HepG2 (cell line): ENCODE data around the gene USP7. TPM values are rescaled to one million over a fixed set of nuclear protein-coding genes. Genes with fewer than 3 reads are reported as not detected.

Experiments used
- KMT2A ChIP-seq: sonication (generic); formaldehyde crosslinking; IDR thresholded peaks from 2 replicates; pipeline ENCODE4 v1.4.0; 2020; ENCODE audit warnings: missing genetic modification reagents
- LCORL ChIP-seq, 2 experiments: fragments of 450-650 bp in 1 of 2; sonication (generic) in 1 of 2; formaldehyde crosslinking in 1 of 2; IDR thresholded peaks; 2 replicates each; pipeline versions ENCODE4 v1.5.0 to v1.6.1; 2017 to 2020; ENCODE audit warnings: antibody characterized with exemption in 1 of 2, missing genetic modification reagents in 1 of 2
- MEF2D ChIP-seq: sonication (generic); formaldehyde crosslinking; IDR thresholded peaks from 2 replicates; pipeline ENCODE4 v1.5.1; 2020; ENCODE audit warnings: mild to moderate bottlenecking, missing genetic modification reagents
- MTA3 ChIP-seq: sonication (generic); formaldehyde crosslinking; IDR thresholded peaks from 2 replicates; pipeline ENCODE4 v1.4.0; 2020; ENCODE audit warnings: missing genetic modification reagents
- NRL ChIP-seq: sonication (generic); formaldehyde crosslinking; IDR thresholded peaks from 2 replicates; pipeline ENCODE4 v1.5.0; 2020; ENCODE audit warnings: missing genetic modification reagents, mild to moderate bottlenecking, moderate library complexity, borderline replicate concordance
- RBAK ChIP-seq: sonication (generic); formaldehyde crosslinking; IDR thresholded peaks from 2 replicates; pipeline ENCODE4 v1.5.1; 2020; ENCODE audit warnings: mild to moderate bottlenecking, missing genetic modification reagents
- REPIN1 ChIP-seq: sonication (generic); formaldehyde crosslinking; IDR thresholded peaks from 2 replicates; pipeline ENCODE4 v1.8.0; 2022; ENCODE audit warnings: missing genetic modification reagents, low read depth, mild to moderate bottlenecking, borderline replicate concordance
- SOX6 ChIP-seq, 2 experiments: fragments of 450-650 bp in 1 of 2; sonication (generic) in 1 of 2; formaldehyde crosslinking in 1 of 2; IDR thresholded peaks; 2 replicates each; pipeline versions ENCODE4 v1.4.0 to v1.6.1; 2017 to 2020; ENCODE audit warnings: antibody characterized with exemption in 1 of 2, mild to moderate bottlenecking in 1 of 2, missing genetic modification reagents in 1 of 2
- ZIK1 ChIP-seq: sonication (generic); formaldehyde crosslinking; IDR thresholded peaks from 2 replicates; pipeline ENCODE4 v1.5.0; 2020; ENCODE audit warnings: mild to moderate bottlenecking, low read depth, missing genetic modification reagents, borderline replicate concordance
- ZNF33A ChIP-seq: sonication (generic); formaldehyde crosslinking; IDR thresholded peaks from 2 replicates; pipeline ENCODE4 v1.5.1; 2020; ENCODE audit warnings: missing genetic modification reagents, mild to moderate bottlenecking, moderate library complexity, borderline replicate concordance
- ZNF629 ChIP-seq: sonication (generic); formaldehyde crosslinking; conservative IDR thresholded peaks from 2 replicates; pipeline ENCODE4 v1.5.0; 2020; ENCODE audit warnings: missing genetic modification reagents
- ZNF720 ChIP-seq: sonication (generic); formaldehyde crosslinking; IDR thresholded peaks from 2 replicates; pipeline ENCODE4 v1.4.0; 2020; ENCODE audit warnings: missing genetic modification reagents
- polyA plus RNA-seq, 8 experiments: library from polyadenylated mRNA; depleted of rRNA in 3 of 8; stranded (reverse) in 7 of 8; unstranded in 1 of 8; fragments of >200 nt; fragmentation: Illumina TruSeq in 4 of 8; extraction: Trizol in 4 of 8; gene quantifications; 2 replicates each; pipeline versions ENCODE4 v1.2.1 to v1.2.3, GENCODE V29; 2011 to 2016; ENCODE audit warnings: low read depth in 4 of 8, missing spikeins in 1 of 8, mixed read lengths in 1 of 8; ENCODE audit not compliant: insufficient read depth in 1 of 8
- total RNA-seq, 5 experiments: library from RNA; depleted of rRNA; stranded (reverse); fragments of >200 nt; fragmentation: Illumina TruSeq; extraction: Trizol; gene quantifications; 2 replicates each; pipeline ENCODE4 v1.2.3, GENCODE V29; 2016; ENCODE audit warnings: low read depth in 1 of 5
- TF ChIP-seq, protein P1 (sequence below), 2 experiments: sonication (generic) in 1 of 2; formaldehyde crosslinking in 1 of 2; IDR thresholded peaks; 2 replicates each; pipeline versions ENCODE4 v1.4.0 to v1.6.1; 2016 to 2020; ENCODE audit warnings: borderline replicate concordance in 1 of 2, low read depth in 1 of 2, mild to moderate bottlenecking in 1 of 2, missing genetic modification reagents in 1 of 2
- TF ChIP-seq, protein P2 (sequence below): sonication (generic); formaldehyde crosslinking; IDR thresholded peaks from 2 replicates; pipeline ENCODE4 v1.4.0; 2020; ENCODE audit warnings: missing genetic modification reagents, borderline replicate concordance
- TF ChIP-seq, protein P3 (sequence below): sonication (generic); formaldehyde crosslinking; IDR thresholded peaks from 2 replicates; pipeline ENCODE4 v1.4.0; 2020; ENCODE audit warnings: missing genetic modification reagents

The USP7 gene
- total and polyA plus RNA-seq, 2 of the 13 experiments (the other 11 are each of a cell fraction or from before 2014, with no cell fraction given) = 52.5 to 173 TPM

DNA sequence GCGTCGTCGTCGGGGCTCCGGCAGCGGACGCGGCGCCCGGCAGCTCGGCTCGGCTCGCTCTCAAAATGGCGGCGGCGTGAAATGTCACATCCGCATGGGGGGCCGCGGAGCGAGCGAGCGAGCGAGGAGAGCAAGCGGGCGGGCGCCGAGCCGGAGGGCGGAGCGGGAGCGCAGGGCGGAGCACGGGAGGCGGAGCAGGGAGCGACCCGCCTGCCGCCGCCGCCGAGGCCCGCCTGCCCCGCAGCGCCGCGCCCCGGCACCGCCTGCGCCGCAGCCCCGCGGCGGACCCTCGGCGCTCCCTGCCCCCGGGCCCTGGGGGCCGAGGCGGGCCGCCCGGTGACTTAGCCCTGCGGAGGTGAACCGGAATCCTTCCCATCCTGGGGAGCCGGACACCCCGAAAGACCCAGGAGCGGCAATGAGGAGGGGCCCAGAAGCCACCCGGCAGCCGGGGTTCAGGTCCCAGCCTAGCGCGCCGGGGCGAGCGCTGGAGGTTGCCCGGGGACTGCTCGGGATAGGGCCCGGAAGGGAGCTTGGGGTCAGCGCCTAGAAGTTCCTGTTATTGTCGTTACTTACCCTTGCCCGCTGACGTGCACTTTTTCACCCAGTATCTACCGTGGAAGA lies at the start of gene USP7 (continued):
- TF ChIP-seq, protein P1, sequence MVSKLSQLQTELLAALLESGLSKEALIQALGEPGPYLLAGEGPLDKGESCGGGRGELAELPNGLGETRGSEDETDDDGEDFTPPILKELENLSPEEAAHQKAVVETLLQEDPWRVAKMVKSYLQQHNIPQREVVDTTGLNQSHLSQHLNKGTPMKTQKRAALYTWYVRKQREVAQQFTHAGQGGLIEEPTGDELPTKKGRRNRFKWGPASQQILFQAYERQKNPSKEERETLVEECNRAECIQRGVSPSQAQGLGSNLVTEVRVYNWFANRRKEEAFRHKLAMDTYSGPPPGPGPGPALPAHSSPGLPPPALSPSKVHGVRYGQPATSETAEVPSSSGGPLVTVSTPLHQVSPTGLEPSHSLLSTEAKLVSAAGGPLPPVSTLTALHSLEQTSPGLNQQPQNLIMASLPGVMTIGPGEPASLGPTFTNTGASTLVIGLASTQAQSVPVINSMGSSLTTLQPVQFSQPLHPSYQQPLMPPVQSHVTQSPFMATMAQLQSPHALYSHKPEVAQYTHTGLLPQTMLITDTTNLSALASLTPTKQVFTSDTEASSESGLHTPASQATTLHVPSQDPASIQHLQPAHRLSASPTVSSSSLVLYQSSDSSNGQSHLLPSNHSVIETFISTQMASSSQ (IDR thresholded peaks at IDR 0.05; ENCODE audit: low read depth) = no peak
- TF ChIP-seq, protein P1 (CRISPR knock-in tag; IDR thresholded peaks at IDR 0.05; ENCODE audit: borderline replicate concordance) = peak; percentile 27; the same call in 1 of the 2 replicates
- TF ChIP-seq NRL = peak; percentile 55; the same call in 1 of the 2 replicates
- TF ChIP-seq MTA3 = no peak
- TF ChIP-seq MEF2D (CRISPR knock-in tag) = peak; percentile 67
- TF ChIP-seq REPIN1 (CRISPR knock-in tag) = no peak
- no peak for TF ChIP-seq ZNF720 (CRISPR knock-in tag)
- TF ChIP-seq RBAK (CRISPR knock-in tag) = no peak
- peak; percentile 94 for TF ChIP-seq ZIK1 (CRISPR knock-in tag)
- TF ChIP-seq KMT2A (CRISPR knock-in tag) = peak; percentile 92
- no peak for TF ChIP-seq LCORL (IDR thresholded peaks at IDR 0.05)
- TF ChIP-seq LCORL (CRISPR knock-in tag; IDR thresholded peaks at IDR 0.05) = peak; percentile 18; the same call in 1 of the 2 replicates
- no peak for TF ChIP-seq SOX6 (IDR thresholded peaks at IDR 0.05)
- TF ChIP-seq SOX6 (CRISPR knock-in tag; IDR thresholded peaks at IDR 0.05) = peak; percentile 49; the same call in 1 of the 2 replicates
- peak; percentile 72; the same call in 1 of the 2 replicates for TF ChIP-seq ZNF33A
- TF ChIP-seq, protein P2, sequence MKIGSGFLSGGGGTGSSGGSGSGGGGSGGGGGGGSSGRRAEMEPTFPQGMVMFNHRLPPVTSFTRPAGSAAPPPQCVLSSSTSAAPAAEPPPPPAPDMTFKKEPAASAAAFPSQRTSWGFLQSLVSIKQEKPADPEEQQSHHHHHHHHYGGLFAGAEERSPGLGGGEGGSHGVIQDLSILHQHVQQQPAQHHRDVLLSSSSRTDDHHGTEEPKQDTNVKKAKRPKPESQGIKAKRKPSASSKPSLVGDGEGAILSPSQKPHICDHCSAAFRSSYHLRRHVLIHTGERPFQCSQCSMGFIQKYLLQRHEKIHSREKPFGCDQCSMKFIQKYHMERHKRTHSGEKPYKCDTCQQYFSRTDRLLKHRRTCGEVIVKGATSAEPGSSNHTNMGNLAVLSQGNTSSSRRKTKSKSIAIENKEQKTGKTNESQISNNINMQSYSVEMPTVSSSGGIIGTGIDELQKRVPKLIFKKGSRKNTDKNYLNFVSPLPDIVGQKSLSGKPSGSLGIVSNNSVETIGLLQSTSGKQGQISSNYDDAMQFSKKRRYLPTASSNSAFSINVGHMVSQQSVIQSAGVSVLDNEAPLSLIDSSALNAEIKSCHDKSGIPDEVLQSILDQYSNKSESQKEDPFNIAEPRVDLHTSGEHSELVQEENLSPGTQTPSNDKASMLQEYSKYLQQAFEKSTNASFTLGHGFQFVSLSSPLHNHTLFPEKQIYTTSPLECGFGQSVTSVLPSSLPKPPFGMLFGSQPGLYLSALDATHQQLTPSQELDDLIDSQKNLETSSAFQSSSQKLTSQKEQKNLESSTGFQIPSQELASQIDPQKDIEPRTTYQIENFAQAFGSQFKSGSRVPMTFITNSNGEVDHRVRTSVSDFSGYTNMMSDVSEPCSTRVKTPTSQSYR = peak; percentile 50; the same call in 1 of the 2 replicates
- TF ChIP-seq, protein P3, sequence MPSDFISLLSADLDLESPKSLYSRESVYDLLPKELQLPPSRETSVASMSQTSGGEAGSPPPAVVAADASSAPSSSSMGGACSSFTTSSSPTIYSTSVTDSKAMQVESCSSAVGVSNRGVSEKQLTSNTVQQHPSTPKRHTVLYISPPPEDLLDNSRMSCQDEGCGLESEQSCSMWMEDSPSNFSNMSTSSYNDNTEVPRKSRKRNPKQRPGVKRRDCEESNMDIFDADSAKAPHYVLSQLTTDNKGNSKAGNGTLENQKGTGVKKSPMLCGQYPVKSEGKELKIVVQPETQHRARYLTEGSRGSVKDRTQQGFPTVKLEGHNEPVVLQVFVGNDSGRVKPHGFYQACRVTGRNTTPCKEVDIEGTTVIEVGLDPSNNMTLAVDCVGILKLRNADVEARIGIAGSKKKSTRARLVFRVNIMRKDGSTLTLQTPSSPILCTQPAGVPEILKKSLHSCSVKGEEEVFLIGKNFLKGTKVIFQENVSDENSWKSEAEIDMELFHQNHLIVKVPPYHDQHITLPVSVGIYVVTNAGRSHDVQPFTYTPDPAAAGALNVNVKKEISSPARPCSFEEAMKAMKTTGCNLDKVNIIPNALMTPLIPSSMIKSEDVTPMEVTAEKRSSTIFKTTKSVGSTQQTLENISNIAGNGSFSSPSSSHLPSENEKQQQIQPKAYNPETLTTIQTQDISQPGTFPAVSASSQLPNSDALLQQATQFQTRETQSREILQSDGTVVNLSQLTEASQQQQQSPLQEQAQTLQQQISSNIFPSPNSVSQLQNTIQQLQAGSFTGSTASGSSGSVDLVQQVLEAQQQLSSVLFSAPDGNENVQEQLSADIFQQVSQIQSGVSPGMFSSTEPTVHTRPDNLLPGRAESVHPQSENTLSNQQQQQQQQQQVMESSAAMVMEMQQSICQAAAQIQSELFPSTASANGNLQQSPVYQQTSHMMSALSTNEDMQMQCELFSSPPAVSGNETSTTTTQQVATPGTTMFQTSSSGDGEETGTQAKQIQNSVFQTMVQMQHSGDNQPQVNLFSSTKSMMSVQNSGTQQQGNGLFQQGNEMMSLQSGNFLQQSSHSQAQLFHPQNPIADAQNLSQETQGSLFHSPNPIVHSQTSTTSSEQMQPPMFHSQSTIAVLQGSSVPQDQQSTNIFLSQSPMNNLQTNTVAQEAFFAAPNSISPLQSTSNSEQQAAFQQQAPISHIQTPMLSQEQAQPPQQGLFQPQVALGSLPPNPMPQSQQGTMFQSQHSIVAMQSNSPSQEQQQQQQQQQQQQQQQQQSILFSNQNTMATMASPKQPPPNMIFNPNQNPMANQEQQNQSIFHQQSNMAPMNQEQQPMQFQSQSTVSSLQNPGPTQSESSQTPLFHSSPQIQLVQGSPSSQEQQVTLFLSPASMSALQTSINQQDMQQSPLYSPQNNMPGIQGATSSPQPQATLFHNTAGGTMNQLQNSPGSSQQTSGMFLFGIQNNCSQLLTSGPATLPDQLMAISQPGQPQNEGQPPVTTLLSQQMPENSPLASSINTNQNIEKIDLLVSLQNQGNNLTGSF = no peak
- TF ChIP-seq ZNF629 (CRISPR knock-in tag) = no peak; the same call in 1 of the 2 replicates
